ENCODE measurements around the gene CHRM2.
"Not testable (repeated sequence)": the region's sequence is repeated elsewhere in the genome, so short reads cannot be mapped to it uniquely, and the experiment has no call there.

- not testable (repeated sequence) for TF ChIP-seq CTCF, POLR2A, EP300 (IDR thresholded peaks at IDR 0.05)
These were observed 37.1 kb upstream of the CHRM2 start for GRCh38 chr7:136831398-136831797.

All from tibial nerve (tissue), 4 donors.